B cell (primary cell): ENCODE results near the gene POLN.

ENCODE experiments used
- CTCF ChIP-seq: fragments of 200-600 bp; IDR thresholded peaks from one replicate; pipeline ENCODE4 v1.8.0; 2022; ENCODE audit warnings: antibody characterized with exemption, mild to moderate bottlenecking
- EZH2 ChIP-seq: IDR thresholded peaks from 2 replicates; pipeline ENCODE4 v1.6.1; 2012; ENCODE audit warnings: borderline replicate concordance, low read depth, mild to moderate bottlenecking, moderate library complexity, low read length; ENCODE audit not compliant: insufficient read depth, poor library complexity, severe bottlenecking

- TF ChIP-seq CTCF (no peak), EZH2 (no peak)
Measured at GRCh38 chr4:2101346-2102044, 140.4 kb downstream of the POLN start.
